SK-N-SH treated with all-trans-retinoic acid at 6 μM for 48 hours (cell line): Measurements from ENCODE around the gene SKA1.

Experiments used
- CSDC2 ChIP-seq: fragments of 250-450 bp; sonication (Bioruptor Pico); IDR thresholded peaks from 2 replicates; pipeline ENCODE4 v1.5.0; 2020; ENCODE audit warnings: mild to moderate bottlenecking, moderate library complexity
- POU6F1 ChIP-seq: fragments of 250-450 bp; sonication (Bioruptor Pico); IDR thresholded peaks from 2 replicates; pipeline ENCODE4 v1.8.0; 2021; ENCODE audit warnings: low read depth, mild to moderate bottlenecking, moderate library complexity, borderline replicate concordance
- TCF4 ChIP-seq: fragments of 250-450 bp; sonication (Bioruptor Pico); IDR thresholded peaks from 2 replicates; pipeline ENCODE4 v1.8.0; 2021; ENCODE audit warnings: mild to moderate bottlenecking, moderate library complexity, borderline replicate concordance

GRCh38 chr18:50338715-50339114 lies 36.1 kb upstream of the SKA1 start:
- no peak for TF ChIP-seq POU6F1 (CRISPR knock-in tag)
- TF ChIP-seq TCF4 (CRISPR knock-in tag): no peak
- TF ChIP-seq CSDC2 (CRISPR knock-in tag): no peak
